Measurements from ENCODE around the gene MVB12B.

DNA sequence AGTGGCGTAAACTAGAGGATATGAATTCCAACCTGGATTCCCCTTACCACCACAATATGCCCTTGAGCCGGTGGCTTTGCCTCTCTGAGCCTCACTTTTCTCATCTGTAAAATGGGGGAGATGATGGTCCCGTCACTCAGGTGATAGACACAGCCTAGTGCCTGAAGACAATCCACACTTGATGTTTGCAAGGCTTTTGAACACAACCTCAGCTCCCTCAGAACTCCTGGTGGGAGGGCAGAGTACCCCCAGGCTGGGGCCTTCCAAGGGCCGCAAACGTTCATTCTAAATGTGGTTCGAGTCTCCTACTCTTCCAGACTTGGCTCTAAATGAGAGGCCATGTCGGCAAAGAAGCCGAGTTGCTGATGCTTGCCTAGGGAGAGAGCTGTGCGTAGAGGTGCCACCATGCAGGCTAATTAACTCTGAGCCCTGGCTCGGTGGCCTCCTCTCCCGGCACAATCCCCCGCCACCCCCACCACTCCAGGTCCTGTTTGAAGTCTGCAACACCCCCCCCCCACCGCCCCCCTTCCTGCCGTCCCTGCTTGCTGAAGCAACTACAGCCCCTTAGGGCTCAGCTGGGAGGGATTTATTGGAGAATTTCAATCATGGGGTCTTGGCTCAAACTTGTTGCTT is 189.4 kb downstream of the MVB12B start:
- TF ChIP-seq, protein P1, sequence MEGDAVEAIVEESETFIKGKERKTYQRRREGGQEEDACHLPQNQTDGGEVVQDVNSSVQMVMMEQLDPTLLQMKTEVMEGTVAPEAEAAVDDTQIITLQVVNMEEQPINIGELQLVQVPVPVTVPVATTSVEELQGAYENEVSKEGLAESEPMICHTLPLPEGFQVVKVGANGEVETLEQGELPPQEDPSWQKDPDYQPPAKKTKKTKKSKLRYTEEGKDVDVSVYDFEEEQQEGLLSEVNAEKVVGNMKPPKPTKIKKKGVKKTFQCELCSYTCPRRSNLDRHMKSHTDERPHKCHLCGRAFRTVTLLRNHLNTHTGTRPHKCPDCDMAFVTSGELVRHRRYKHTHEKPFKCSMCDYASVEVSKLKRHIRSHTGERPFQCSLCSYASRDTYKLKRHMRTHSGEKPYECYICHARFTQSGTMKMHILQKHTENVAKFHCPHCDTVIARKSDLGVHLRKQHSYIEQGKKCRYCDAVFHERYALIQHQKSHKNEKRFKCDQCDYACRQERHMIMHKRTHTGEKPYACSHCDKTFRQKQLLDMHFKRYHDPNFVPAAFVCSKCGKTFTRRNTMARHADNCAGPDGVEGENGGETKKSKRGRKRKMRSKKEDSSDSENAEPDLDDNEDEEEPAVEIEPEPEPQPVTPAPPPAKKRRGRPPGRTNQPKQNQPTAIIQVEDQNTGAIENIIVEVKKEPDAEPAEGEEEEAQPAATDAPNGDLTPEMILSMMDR (IDR thresholded peaks at IDR 0.05; ENCODE audit: poor library complexity, severe bottlenecking), result no peak
- TF ChIP-seq POLR2AphosphoS5 (IDR thresholded peaks at IDR 0.05) (no peak), EZH2 (IDR thresholded peaks at IDR 0.05; ENCODE audit: borderline replicate concordance, insufficient read depth, low read length, poor library complexity, severe bottlenecking) (no peak), TAF1 (IDR thresholded peaks at IDR 0.05; ENCODE audit: low read depth) (no peak), SMC3 (conservative IDR thresholded peaks at IDR 0.05; ENCODE audit: poor library complexity) (no peak), RAD21 (conservative IDR thresholded peaks at IDR 0.05) (no peak)
- TF ChIP-seq, protein P2, sequence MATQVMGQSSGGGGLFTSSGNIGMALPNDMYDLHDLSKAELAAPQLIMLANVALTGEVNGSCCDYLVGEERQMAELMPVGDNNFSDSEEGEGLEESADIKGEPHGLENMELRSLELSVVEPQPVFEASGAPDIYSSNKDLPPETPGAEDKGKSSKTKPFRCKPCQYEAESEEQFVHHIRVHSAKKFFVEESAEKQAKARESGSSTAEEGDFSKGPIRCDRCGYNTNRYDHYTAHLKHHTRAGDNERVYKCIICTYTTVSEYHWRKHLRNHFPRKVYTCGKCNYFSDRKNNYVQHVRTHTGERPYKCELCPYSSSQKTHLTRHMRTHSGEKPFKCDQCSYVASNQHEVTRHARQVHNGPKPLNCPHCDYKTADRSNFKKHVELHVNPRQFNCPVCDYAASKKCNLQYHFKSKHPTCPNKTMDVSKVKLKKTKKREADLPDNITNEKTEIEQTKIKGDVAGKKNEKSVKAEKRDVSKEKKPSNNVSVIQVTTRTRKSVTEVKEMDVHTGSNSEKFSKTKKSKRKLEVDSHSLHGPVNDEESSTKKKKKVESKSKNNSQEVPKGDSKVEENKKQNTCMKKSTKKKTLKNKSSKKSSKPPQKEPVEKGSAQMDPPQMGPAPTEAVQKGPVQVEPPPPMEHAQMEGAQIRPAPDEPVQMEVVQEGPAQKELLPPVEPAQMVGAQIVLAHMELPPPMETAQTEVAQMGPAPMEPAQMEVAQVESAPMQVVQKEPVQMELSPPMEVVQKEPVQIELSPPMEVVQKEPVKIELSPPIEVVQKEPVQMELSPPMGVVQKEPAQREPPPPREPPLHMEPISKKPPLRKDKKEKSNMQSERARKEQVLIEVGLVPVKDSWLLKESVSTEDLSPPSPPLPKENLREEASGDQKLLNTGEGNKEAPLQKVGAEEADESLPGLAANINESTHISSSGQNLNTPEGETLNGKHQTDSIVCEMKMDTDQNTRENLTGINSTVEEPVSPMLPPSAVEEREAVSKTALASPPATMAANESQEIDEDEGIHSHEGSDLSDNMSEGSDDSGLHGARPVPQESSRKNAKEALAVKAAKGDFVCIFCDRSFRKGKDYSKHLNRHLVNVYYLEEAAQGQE (IDR thresholded peaks at IDR 0.05; ENCODE audit: borderline replicate concordance), result no peak
